Colonic mucosa (tissue), 4 donors: ENCODE data around the gene RNASE9. TPM values are rescaled to one million over a fixed set of nuclear protein-coding genes. Genes with fewer than 3 reads are reported as not detected.

Experiments used
- DNase-seq: peaks from one replicate; pipeline ENCODE4 v3.0.0-alpha.2; 2020
- H3K27ac ChIP-seq: fragments of 200-600 bp; one replicate; pipeline ENCODE4 v1.8.0; 2021
- H3K27me3 ChIP-seq: fragments of 200-600 bp; one replicate; pipeline ENCODE4 v1.8.0; 2021
- H3K36me3 ChIP-seq: fragments of 200-600 bp; one replicate; pipeline ENCODE4 v1.8.0; 2021
- H3K4me1 ChIP-seq: fragments of 200-600 bp; one replicate; pipeline ENCODE4 v1.8.0; 2021; ENCODE audit warnings: mild to moderate bottlenecking
- H3K4me3 ChIP-seq: fragments of 200-600 bp; one replicate; pipeline ENCODE4 v1.8.0; 2021
- H3K9ac ChIP-seq, 2 donors: one replicate each; pipeline ENCODE4 v1.7.0; 2013; ENCODE audit warnings: control low read depth in 2 of 2, low read depth in 2 of 2, low read length in 2 of 2
- H3K9me3 ChIP-seq: fragments of 200-600 bp; one replicate; pipeline ENCODE4 v1.8.0; 2021
- intact Hi-C: fragments of 100-400 bp; cut with DNase I; formaldehyde crosslinking; loops from one replicate; pipeline ENCODE4 v1.14.1; 2022
- total RNA-seq, 2 donors: library from RNA; stranded (reverse); fragmentation: NEBNext Ultra II Directional in 1 of 2; extraction: Animal tissue kit (Norgen Biotek cat#: 25700) in 1 of 2; gene quantifications; one replicate each; pipeline ENCODE4 v1.2.1, GENCODE V29; 2021
- TF ChIP-seq, protein P1 (sequence below): fragments of 200-600 bp; IDR thresholded peaks from one replicate; pipeline ENCODE4 v1.8.0; 2022; ENCODE audit warnings: antibody characterized with exemption, mild to moderate bottlenecking
- donor health status: healthy.
- donor health status: DM: no; HTN: no; CAD: no.
- donor health status: DM: no; HTN: no; CAD: no.

Gene RNASE9
- total RNA-seq, 2 donors from 2014 or later: not detected

- H3K27me3 ChIP-seq: no peaks in the 10 kb centered on the region
- TF ChIP-seq, protein P1, sequence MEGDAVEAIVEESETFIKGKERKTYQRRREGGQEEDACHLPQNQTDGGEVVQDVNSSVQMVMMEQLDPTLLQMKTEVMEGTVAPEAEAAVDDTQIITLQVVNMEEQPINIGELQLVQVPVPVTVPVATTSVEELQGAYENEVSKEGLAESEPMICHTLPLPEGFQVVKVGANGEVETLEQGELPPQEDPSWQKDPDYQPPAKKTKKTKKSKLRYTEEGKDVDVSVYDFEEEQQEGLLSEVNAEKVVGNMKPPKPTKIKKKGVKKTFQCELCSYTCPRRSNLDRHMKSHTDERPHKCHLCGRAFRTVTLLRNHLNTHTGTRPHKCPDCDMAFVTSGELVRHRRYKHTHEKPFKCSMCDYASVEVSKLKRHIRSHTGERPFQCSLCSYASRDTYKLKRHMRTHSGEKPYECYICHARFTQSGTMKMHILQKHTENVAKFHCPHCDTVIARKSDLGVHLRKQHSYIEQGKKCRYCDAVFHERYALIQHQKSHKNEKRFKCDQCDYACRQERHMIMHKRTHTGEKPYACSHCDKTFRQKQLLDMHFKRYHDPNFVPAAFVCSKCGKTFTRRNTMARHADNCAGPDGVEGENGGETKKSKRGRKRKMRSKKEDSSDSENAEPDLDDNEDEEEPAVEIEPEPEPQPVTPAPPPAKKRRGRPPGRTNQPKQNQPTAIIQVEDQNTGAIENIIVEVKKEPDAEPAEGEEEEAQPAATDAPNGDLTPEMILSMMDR: no peak
- H3K4me3 ChIP-seq: no peak overlapping the region
- H3K9me3 ChIP-seq: no peaks in the 10 kb centered on the region
- H3K9ac ChIP-seq: no peak overlapping the region
- H3K27ac ChIP-seq: no peak overlapping the region
- no peak for DNase-seq
- no peaks in the 10 kb centered on the region for H3K36me3 ChIP-seq
- intact Hi-C loops: no loop called here
- H3K4me1 ChIP-seq: no peaks in the 10 kb centered on the region
Observed at GRCh38 chr14:20557212-20557542, 3.7 kb downstream of the RNASE9 start.

- Histone ChIP-seq H3K36me3 (no peaks in the 10 kb centered on the region), H3K27ac (no peak overlapping the region), H3K4me3 (no peak overlapping the region), H3K9ac (no peak overlapping the region), H3K4me1 (no peaks in the 10 kb centered on the region), H3K27me3 (no peaks in the 10 kb centered on the region), H3K9me3 (no peaks in the 10 kb centered on the region)
- no peak for DNase-seq
- intact Hi-C loops: no loop called here
- TF ChIP-seq, protein P1: no peak
Observed at GRCh38 chr14:20556500-20557211, 4.2 kb downstream of the RNASE9 start.

GRCh38 chr14:20555845-20556244 is 5.0 kb downstream of the RNASE9 start:
- Histone ChIP-seq H3K27me3 (no peaks in the 10 kb centered on the region), H3K9me3 (no peaks in the 10 kb centered on the region), H3K36me3 (no peaks in the 10 kb centered on the region), H3K27ac (no peak overlapping the region), H3K9ac (no peak overlapping the region), H3K4me3 (no peak overlapping the region), H3K4me1 (no peaks in the 10 kb centered on the region)
- intact Hi-C loops: no loop called here
- no peak for DNase-seq
- TF ChIP-seq, protein P1: no peak

DNA sequence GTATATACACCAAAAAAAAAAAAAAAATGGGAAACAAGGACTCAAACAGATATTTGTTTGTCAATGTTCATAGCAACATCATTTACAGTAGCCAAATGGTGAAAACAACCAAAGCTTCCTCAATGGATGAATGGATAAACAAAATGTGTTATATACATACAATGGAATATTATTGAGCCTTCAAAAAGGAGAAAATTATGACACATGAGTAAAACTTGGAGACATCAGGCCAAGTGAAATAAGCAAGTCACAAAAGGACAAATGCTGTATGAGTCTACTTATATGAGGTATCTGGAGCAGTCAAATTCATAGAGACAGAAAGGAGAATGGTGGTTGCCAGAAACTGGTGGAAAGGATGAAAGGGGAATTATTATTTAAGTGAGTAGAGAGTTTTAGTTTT is 7.8 kb downstream of the RNASE9 start:
- TF ChIP-seq, protein P1: no peak
- intact Hi-C loops: no loop called here
- H3K27me3 ChIP-seq: no peaks in the 10 kb centered on the region
- H3K9ac ChIP-seq: no peak overlapping the region
- no peak overlapping the region for H3K27ac ChIP-seq
- no peaks in the 10 kb centered on the region for H3K36me3 ChIP-seq
- DNase-seq: no peak
- H3K4me1 ChIP-seq: no peaks in the 10 kb centered on the region
- H3K9me3 ChIP-seq: no peaks in the 10 kb centered on the region
- H3K4me3 ChIP-seq: no peak overlapping the region

GRCh38 chr14:20551606-20552005 is 9.2 kb downstream of the RNASE9 start:
- no peak overlapping the region for H3K27ac ChIP-seq
- H3K27me3 ChIP-seq: no peaks in the 10 kb centered on the region
- no peaks in the 10 kb centered on the region for H3K36me3 ChIP-seq
- no peak for DNase-seq
- intact Hi-C loops: no loop called here
- TF ChIP-seq, protein P1: no peak
- no peaks in the 10 kb centered on the region for H3K4me1 ChIP-seq
- H3K9me3 ChIP-seq: no peaks in the 10 kb centered on the region
- H3K4me3 ChIP-seq: no peak overlapping the region
- no peak overlapping the region for H3K9ac ChIP-seq
